GM12892 (cell line): ENCODE data around the gene SNORC.

Experiments
- POLR2A ChIP-seq: IDR thresholded peaks from 2 replicates; pipeline ENCODE4 v1.6.1; 2011; ENCODE audit warnings: low read depth, low read length, control low read depth
- POLR2AphosphoS5 ChIP-seq: IDR thresholded peaks from 2 replicates; pipeline ENCODE4 v1.6.1; 2011; ENCODE audit warnings: low read depth, low read length, control low read depth

DNA sequence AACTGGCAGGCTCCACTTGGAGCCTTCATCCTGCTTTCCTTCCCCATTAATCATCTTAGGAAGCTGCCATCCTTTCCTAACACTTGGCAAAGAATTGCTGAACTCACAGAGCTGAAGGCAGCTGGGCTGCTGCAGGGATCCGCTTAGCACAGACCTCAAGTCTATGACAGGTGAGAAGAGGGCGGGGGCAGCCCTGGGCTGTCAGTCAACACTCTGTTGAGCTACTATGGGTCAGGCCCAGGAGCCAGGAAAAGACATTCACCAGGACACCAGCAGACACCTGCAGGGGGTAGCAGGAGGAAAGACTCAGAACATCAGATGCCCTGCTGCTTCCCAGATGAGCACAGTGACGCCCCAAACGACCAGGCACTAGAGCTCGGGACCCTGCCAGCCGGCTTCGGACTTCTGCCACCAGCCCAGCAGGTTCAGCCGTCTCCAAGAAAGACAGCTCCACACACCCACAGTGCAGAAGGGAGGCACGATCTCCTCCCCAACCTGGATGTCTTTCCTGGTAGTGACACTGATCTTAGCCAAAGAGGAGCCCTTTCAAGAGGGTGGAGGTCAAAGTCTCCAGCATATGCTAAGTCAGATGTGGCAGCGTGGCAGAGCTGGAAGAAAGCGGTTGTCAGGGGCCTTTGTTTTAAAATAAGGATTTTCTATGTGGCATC is 55.2 kb downstream of the SNORC start:
- TF ChIP-seq POLR2A (no peak), POLR2AphosphoS5 (no peak)
